Transverse colon (tissue), 4 donors: Measurements from ENCODE around the gene CRYGN. TPM values are rescaled to one million over a fixed set of nuclear protein-coding genes. Genes with fewer than 3 reads are reported as not detected.

Experiments
- DNase-seq: peaks from one replicate; pipeline ENCODE4 v3.0.0-alpha.2; 2019
- H3K27ac ChIP-seq, 4 donors: fragments of 200-600 bp; sonication (generic); 2 replicates each; pipeline ENCODE4 v1.5.1; 2016 to 2018; ENCODE audit warnings: inconsistent platforms in 4 of 4
- H3K27me3 ChIP-seq: fragments of 200-600 bp; sonication (generic); 2 replicates; pipeline ENCODE4 v1.5.1; 2017; ENCODE audit warnings: inconsistent platforms
- H3K36me3 ChIP-seq, 4 donors: fragments of 200-600 bp; sonication (generic); 2 replicates each; pipeline ENCODE4 v1.5.1; 2017 to 2019; ENCODE audit warnings: inconsistent platforms in 4 of 4
- H3K4me1 ChIP-seq, 4 donors: fragments of 200-600 bp; sonication (generic); 2 replicates each; pipeline ENCODE4 v1.5.1; 2017 to 2020; ENCODE audit warnings: inconsistent platforms in 4 of 4
- H3K4me3 ChIP-seq, 4 donors: fragments of 200-600 bp; sonication (generic); 1 replicate in 1 of 4; 2 replicates in 3 of 4; pipeline versions ENCODE4 v1.5.1 to v1.6.1; 2017 to 2019; ENCODE audit warnings: inconsistent platforms in 4 of 4
- H3K9me3 ChIP-seq, 2 donors: fragments of 200-600 bp; sonication (generic); 2 replicates each; pipeline ENCODE4 v1.5.1; 2017 to 2019; ENCODE audit warnings: inconsistent platforms in 2 of 2
- EP300 ChIP-seq: sonication (generic); formaldehyde crosslinking; IDR thresholded peaks from one replicate; pipeline ENCODE4 v1.6.1; 2017; ENCODE audit warnings: antibody characterized with exemption, low read depth
- POLR2A ChIP-seq: fragments of 450-650 bp; IDR thresholded peaks from one replicate; pipeline ENCODE4 v1.6.1; 2016; ENCODE audit warnings: antibody characterized with exemption, mild to moderate bottlenecking, moderate library complexity
- POLR2AphosphoS5 ChIP-seq, 3 donors: sonication (generic); formaldehyde crosslinking; IDR thresholded peaks; one replicate each; pipeline ENCODE4 v1.6.1; 2016; ENCODE audit warnings: antibody characterized with exemption in 3 of 3
- WGBS, 2 donors: methylation state at CpG; one replicate each; pipeline ENCODE4 v1.1.5; 2018; ENCODE audit warnings: low coverage in 1 of 2; 5-methylcytosine and 5-hydroxymethylcytosine counted together
- in situ Hi-C, 4 donors: fragments of 200-750 bp; cut with MboI; loops; one replicate each; pipeline versions ENCODE4 v1.15.0 to v1.15.1; 2017; ENCODE audit warnings: low sequenced_read_pairs in 3 of 4, low pct_ligation_motif_present in 1 of 4, low pct_unique_long_range_greater_than_20kb in 1 of 4
- intact Hi-C: fragments of 100-400 bp; cut with DNase I; formaldehyde crosslinking; loops from one replicate; pipeline ENCODE4 v1.15.1; 2023; ENCODE audit warnings: low total_unique reads
- total RNA-seq, 4 donors: library from RNA; depleted of rRNA; stranded (reverse); fragments of >200 nt; gene quantifications; one replicate each; pipeline ENCODE4 v1.1.0, GENCODE V29; 2016
- TF ChIP-seq, protein P1 (sequence below), 5 experiments: fragments of 200-600 bp in 3 of 5; fragments of 450-650 bp in 2 of 5; sonication (generic) in 3 of 5; IDR thresholded peaks; 1 replicate in 2 of 5; 2 replicates in 3 of 5; pipeline ENCODE4 v1.5.1; 2016 to 2017; ENCODE audit warnings: antibody characterized with exemption in 5 of 5, inconsistent platforms in 3 of 5, mild to moderate bottlenecking in 2 of 5, moderate library complexity in 1 of 5

CRYGN gene
- total RNA-seq, 4 donors from 2014 or later = not detected

DNA sequence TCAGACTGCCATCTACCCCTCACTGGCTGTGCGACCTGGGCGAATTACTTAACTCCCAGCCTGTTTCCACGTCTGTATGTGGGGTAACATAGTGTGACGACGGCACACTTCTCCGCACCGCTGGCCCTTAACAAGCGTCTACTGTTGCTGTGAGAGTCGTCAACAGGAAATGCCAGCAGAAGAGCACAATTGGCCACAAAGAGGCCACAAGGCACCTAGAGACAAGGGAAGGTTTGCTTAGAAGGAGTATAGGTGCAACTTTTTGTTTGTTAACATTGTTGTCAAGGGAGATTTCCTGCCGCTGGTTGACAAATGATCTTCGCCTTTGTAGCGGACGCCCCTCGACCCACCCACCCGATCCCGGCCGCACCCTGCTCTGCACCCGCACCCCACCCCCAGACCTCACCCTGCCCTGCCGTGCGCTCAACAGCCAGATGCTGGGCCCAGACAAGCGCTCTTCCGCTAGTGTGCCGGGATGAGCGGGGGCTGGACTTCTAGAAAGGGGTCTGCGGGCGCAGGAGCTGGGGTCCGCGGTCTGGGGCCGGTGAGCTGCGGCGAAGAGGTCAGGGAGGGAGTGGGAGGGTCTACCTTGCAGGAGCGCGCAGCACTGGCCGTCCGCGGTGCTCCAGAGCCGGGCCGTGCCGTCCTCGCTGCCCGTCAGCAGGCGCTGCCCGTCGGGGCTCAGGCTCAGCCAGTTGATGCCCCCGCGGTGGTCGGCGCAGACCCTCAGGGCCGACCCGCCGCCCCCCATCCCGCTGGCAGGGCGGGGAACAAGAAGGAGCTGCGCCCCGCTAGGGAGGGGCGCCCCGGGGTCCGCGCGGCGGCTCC, 30.9 kb downstream of the CRYGN start:
- H3K27me3 ChIP-seq = peaks cover 65% of the 10 kb centered on the region
- peak overlapping the region; percentile 54 to 72 (median 60) for H3K27ac ChIP-seq
- H3K36me3 ChIP-seq = no peaks in the 10 kb centered on the region
- TF ChIP-seq, protein P1, sequence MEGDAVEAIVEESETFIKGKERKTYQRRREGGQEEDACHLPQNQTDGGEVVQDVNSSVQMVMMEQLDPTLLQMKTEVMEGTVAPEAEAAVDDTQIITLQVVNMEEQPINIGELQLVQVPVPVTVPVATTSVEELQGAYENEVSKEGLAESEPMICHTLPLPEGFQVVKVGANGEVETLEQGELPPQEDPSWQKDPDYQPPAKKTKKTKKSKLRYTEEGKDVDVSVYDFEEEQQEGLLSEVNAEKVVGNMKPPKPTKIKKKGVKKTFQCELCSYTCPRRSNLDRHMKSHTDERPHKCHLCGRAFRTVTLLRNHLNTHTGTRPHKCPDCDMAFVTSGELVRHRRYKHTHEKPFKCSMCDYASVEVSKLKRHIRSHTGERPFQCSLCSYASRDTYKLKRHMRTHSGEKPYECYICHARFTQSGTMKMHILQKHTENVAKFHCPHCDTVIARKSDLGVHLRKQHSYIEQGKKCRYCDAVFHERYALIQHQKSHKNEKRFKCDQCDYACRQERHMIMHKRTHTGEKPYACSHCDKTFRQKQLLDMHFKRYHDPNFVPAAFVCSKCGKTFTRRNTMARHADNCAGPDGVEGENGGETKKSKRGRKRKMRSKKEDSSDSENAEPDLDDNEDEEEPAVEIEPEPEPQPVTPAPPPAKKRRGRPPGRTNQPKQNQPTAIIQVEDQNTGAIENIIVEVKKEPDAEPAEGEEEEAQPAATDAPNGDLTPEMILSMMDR (IDR thresholded peaks at IDR 0.05) = no peak
- peak in 1 of 3 donors; percentile 15 for TF ChIP-seq POLR2AphosphoS5 (IDR thresholded peaks at IDR 0.05)
- DNase-seq = peak; percentile 49
- H3K4me3 ChIP-seq = peak overlapping the region; percentile 22 to 38 (median 33)
- WGBS, 2 donors = 20% methylated on average over 27 of the region's 61 CpGs; no CpG with 5 or more reads in 1 of the 2 donors
- H3K4me1 ChIP-seq = peaks cover 10 to 19% (median 17%) of the 10 kb centered on the region in 4 donors
- in situ Hi-C loops = no loop called here
- H3K9me3 ChIP-seq = no peaks in the 10 kb centered on the region
- intact Hi-C loops = no loop called here

DNA sequence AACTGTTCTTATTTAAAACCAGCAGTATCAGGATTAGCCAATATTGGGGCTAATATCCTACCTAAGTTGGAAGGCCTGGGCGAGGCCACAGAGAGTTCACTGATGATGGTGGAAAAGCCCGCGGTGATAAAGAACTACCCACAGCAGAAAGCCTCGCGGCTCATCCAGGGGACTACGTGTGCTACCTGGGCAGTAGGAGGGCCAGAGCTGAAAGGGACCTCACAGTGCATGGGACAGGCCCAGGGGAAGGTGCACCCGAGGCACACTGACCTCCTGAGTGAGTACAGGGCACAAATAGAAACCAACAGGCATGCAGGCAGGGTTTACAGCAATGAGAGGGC, 31.5 kb downstream of the CRYGN start:
- no peak for DNase-seq
- intact Hi-C loops (no loop called here), in situ Hi-C loops (no loop called here)
- WGBS, 2 donors = 85 to 100% methylated on average over 1 to 7 of the region's 7 CpGs
- TF ChIP-seq EP300 = no peak
- H3K27me3 ChIP-seq = peaks cover 61% of the 10 kb centered on the region
- H3K27ac ChIP-seq = peak overlapping the region; percentile 29 to 72 (median 44)
- peaks cover 10 to 22% (median 19%) of the 10 kb centered on the region in 4 donors for H3K4me1 ChIP-seq
- no peaks in the 10 kb centered on the region for H3K36me3 ChIP-seq
- peak overlapping the region in 1 of 4 donors; percentile 38 for H3K4me3 ChIP-seq
- no peaks in the 10 kb centered on the region for H3K9me3 ChIP-seq

DNA sequence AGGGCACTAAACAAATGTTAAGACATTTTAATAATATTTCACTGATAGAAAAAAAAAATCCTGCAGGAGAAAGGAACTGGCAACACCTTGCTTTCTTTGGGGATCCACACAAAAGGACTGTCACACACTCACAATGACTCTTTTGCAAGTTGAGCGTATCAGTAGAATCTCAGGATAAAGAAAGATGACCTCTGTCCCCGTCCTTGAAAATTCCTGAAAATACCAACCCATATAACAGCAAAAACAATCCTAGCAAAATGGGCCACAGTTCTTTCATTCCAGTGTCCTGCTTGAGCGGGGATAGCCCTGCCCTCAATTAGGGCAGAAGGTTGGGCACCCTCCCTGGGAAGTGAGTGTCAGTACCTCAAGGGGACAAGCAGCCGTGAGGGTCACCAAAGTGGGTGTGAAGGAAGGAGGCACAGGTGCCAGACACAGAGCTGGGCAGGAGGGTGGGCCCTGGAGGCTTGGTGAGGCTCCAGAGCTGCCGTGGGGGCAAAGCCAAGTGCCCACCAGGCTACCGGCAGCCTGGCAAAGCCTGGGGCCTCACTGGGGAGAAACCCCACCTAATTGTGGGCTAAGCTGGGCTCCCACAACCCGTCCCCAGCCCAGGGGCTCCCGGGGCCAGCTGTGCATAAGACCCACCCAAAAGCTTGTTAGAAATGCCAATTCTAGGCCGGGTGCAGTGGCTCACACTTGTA, 32.9 kb downstream of the CRYGN start:
- 85 to 93% methylated on average over 2 to 9 of the region's 9 CpGs for WGBS, 2 donors
- Histone ChIP-seq H3K4me1 (peaks cover 10 to 22% (median 19%) of the 10 kb centered on the region in 4 donors), H3K9me3 (no peaks in the 10 kb centered on the region), H3K27me3 (peaks cover 49% of the 10 kb centered on the region), H3K27ac (no peak overlapping the region), H3K36me3 (no peaks in the 10 kb centered on the region), H3K4me3 (no peak overlapping the region)
- no peak for DNase-seq
- in situ Hi-C loops = no loop called here
- intact Hi-C loops = no loop called here
- TF ChIP-seq, protein P1 (IDR thresholded peaks at IDR 0.05) = no peak
- TF ChIP-seq POLR2AphosphoS5 (IDR thresholded peaks at IDR 0.05) (no peak), POLR2A (no peak), EP300 (no peak)

- DNase-seq = no peak
- Histone ChIP-seq H3K36me3 (no peaks in the 10 kb centered on the region), H3K27me3 (peaks cover 41% of the 10 kb centered on the region), H3K27ac (peak overlapping the region in 1 of 4 donors; percentile 3), H3K4me3 (no peak overlapping the region), H3K4me1 (peaks cover 10 to 22% (median 19%) of the 10 kb centered on the region in 4 donors), H3K9me3 (no peaks in the 10 kb centered on the region)
- no peak for TF ChIP-seq POLR2AphosphoS5 (IDR thresholded peaks at IDR 0.05)
- no peak for TF ChIP-seq POLR2A
- no peak for TF ChIP-seq EP300
- TF ChIP-seq, protein P1 (IDR thresholded peaks at IDR 0.05) = no peak
- intact Hi-C loops (no loop called here), in situ Hi-C loops (no loop called here)
- WGBS, 2 donors = 89 to 95% methylated on average over 2 to 24 of the region's 24 CpGs
These were observed 33.7 kb downstream of the CRYGN start for GRCh38 chr7:151406051-151406875.
